A549 (cell line): ENCODE measurements around the gene ADGRD1.

Source experiments
- CTCF ChIP-seq: fragments of >200 bp; sonication (Bioruptor Twin); formaldehyde crosslinking; IDR thresholded peaks from 3 replicates; pipeline ENCODE4 v1.5.1; 2016
- EHMT2 ChIP-seq: fragments of 200-600 bp; sonication (generic); IDR thresholded peaks from 2 replicates; pipeline ENCODE4 v1.6.1; 2016; ENCODE audit warnings: antibody characterized with exemption, low read depth, mild to moderate bottlenecking, moderate library complexity
- FOSB ChIP-seq: fragments of 250-450 bp; sonication (Bioruptor Pico); IDR thresholded peaks from 2 replicates; pipeline ENCODE4 v1.5.0; 2020; ENCODE audit warnings: mild to moderate bottlenecking, moderate library complexity
- HOXA7 ChIP-seq: fragments of 250-450 bp; sonication (Bioruptor Pico); IDR thresholded peaks from 2 replicates; pipeline ENCODE4 v1.5.0; 2020; ENCODE audit warnings: mild to moderate bottlenecking, moderate library complexity
- PHF8 ChIP-seq: fragments of 200-600 bp; sonication (generic); IDR thresholded peaks from 2 replicates; pipeline ENCODE4 v1.6.1; 2016; ENCODE audit warnings: low read depth, mild to moderate bottlenecking, antibody characterized with exemption, moderate library complexity, borderline replicate concordance
- POLR2A ChIP-seq: IDR thresholded peaks from 2 replicates; pipeline ENCODE4 v1.6.1; 2012; ENCODE audit warnings: mild to moderate bottlenecking, low read length
- RNF2 ChIP-seq: fragments of 200-600 bp; sonication (generic); IDR thresholded peaks from 2 replicates; pipeline ENCODE4 v1.6.1; 2016; ENCODE audit warnings: low read depth, mild to moderate bottlenecking, antibody characterized with exemption, moderate library complexity, borderline replicate concordance

- TF ChIP-seq CTCF (no peak), POLR2A (no peak), PHF8 (no peak), RNF2 (no peak), EHMT2 (no peak), HOXA7 (CRISPR knock-in tag) (no peak), FOSB (CRISPR knock-in tag) (no peak)
These were observed 158.3 kb downstream of the ADGRD1 start for GRCh38 chr12:131112021-131112420.
